GM23338 (cell line): ENCODE measurements around the gene NDUFB8.

Experiments used
- CREB1 ChIP-seq: fragments of 250-450 bp; sonication (Bioruptor Pico); IDR thresholded peaks from 2 replicates; pipeline ENCODE4 v1.5.0; 2020; ENCODE audit warnings: low read depth, mild to moderate bottlenecking, moderate library complexity
- CTCF ChIP-seq, 2 experiments: fragments of 200-600 bp in 1 of 2; sonication (generic) in 1 of 2; conservative IDR thresholded peaks; 2 replicates each; pipeline versions ENCODE4 v1.5.1 to v1.6.1; 2016 to 2017; ENCODE audit warnings: antibody characterized with exemption in 2 of 2, low read depth in 2 of 2, mild to moderate bottlenecking in 2 of 2, moderate library complexity in 1 of 2
- EZH2 ChIP-seq: fragments of 200-600 bp; sonication (generic); IDR thresholded peaks from one replicate; pipeline ENCODE4 v1.8.0; 2017; ENCODE audit warnings: antibody characterized with exemption, mild to moderate bottlenecking, low read depth; ENCODE audit not compliant: unreplicated experiment
- EZH2phosphoT487 ChIP-seq: fragments of 200-600 bp; sonication (generic); IDR thresholded peaks from one replicate; pipeline ENCODE4 v1.8.1; 2018; ENCODE audit warnings: antibody characterized with exemption; ENCODE audit not compliant: unreplicated experiment
- JUNB ChIP-seq: IDR thresholded peaks from one replicate; pipeline ENCODE4 v1.6.1; 2016; ENCODE audit warnings: antibody characterized with exemption; ENCODE audit not compliant: unreplicated experiment
- NANOG ChIP-seq: IDR thresholded peaks from 2 replicates; pipeline ENCODE4 v1.6.1; 2016; ENCODE audit warnings: antibody characterized with exemption, borderline replicate concordance
- POLR2AphosphoS5 ChIP-seq: IDR thresholded peaks from 2 replicates; pipeline ENCODE4 v1.6.1; 2016; ENCODE audit warnings: antibody characterized with exemption, low read depth
- ZNF114 ChIP-seq: fragments of 250-450 bp; sonication (Bioruptor Pico); IDR thresholded peaks from 2 replicates; pipeline ENCODE4 v1.5.0; 2020; ENCODE audit warnings: mild to moderate bottlenecking, moderate library complexity
- TF ChIP-seq, protein P1 (sequence below): IDR thresholded peaks from one replicate; pipeline ENCODE4 v1.6.1; 2018; ENCODE audit warnings: antibody characterized with exemption; ENCODE audit not compliant: unreplicated experiment
- TF ChIP-seq, protein P2 (sequence below): fragments of 250-450 bp; sonication (Bioruptor Pico); IDR thresholded peaks from 2 replicates; pipeline ENCODE4 v1.5.0; 2020; ENCODE audit warnings: mild to moderate bottlenecking, moderate library complexity

- TF ChIP-seq CTCF (conservative IDR thresholded peaks at IDR 0.05; ENCODE audit: low read depth in 2 of 2) = no peak
- no peak for TF ChIP-seq EZH2
- TF ChIP-seq, protein P1, sequence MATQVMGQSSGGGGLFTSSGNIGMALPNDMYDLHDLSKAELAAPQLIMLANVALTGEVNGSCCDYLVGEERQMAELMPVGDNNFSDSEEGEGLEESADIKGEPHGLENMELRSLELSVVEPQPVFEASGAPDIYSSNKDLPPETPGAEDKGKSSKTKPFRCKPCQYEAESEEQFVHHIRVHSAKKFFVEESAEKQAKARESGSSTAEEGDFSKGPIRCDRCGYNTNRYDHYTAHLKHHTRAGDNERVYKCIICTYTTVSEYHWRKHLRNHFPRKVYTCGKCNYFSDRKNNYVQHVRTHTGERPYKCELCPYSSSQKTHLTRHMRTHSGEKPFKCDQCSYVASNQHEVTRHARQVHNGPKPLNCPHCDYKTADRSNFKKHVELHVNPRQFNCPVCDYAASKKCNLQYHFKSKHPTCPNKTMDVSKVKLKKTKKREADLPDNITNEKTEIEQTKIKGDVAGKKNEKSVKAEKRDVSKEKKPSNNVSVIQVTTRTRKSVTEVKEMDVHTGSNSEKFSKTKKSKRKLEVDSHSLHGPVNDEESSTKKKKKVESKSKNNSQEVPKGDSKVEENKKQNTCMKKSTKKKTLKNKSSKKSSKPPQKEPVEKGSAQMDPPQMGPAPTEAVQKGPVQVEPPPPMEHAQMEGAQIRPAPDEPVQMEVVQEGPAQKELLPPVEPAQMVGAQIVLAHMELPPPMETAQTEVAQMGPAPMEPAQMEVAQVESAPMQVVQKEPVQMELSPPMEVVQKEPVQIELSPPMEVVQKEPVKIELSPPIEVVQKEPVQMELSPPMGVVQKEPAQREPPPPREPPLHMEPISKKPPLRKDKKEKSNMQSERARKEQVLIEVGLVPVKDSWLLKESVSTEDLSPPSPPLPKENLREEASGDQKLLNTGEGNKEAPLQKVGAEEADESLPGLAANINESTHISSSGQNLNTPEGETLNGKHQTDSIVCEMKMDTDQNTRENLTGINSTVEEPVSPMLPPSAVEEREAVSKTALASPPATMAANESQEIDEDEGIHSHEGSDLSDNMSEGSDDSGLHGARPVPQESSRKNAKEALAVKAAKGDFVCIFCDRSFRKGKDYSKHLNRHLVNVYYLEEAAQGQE = no peak
- TF ChIP-seq JUNB = no peak
- no peak for TF ChIP-seq POLR2AphosphoS5
- TF ChIP-seq, protein P2, sequence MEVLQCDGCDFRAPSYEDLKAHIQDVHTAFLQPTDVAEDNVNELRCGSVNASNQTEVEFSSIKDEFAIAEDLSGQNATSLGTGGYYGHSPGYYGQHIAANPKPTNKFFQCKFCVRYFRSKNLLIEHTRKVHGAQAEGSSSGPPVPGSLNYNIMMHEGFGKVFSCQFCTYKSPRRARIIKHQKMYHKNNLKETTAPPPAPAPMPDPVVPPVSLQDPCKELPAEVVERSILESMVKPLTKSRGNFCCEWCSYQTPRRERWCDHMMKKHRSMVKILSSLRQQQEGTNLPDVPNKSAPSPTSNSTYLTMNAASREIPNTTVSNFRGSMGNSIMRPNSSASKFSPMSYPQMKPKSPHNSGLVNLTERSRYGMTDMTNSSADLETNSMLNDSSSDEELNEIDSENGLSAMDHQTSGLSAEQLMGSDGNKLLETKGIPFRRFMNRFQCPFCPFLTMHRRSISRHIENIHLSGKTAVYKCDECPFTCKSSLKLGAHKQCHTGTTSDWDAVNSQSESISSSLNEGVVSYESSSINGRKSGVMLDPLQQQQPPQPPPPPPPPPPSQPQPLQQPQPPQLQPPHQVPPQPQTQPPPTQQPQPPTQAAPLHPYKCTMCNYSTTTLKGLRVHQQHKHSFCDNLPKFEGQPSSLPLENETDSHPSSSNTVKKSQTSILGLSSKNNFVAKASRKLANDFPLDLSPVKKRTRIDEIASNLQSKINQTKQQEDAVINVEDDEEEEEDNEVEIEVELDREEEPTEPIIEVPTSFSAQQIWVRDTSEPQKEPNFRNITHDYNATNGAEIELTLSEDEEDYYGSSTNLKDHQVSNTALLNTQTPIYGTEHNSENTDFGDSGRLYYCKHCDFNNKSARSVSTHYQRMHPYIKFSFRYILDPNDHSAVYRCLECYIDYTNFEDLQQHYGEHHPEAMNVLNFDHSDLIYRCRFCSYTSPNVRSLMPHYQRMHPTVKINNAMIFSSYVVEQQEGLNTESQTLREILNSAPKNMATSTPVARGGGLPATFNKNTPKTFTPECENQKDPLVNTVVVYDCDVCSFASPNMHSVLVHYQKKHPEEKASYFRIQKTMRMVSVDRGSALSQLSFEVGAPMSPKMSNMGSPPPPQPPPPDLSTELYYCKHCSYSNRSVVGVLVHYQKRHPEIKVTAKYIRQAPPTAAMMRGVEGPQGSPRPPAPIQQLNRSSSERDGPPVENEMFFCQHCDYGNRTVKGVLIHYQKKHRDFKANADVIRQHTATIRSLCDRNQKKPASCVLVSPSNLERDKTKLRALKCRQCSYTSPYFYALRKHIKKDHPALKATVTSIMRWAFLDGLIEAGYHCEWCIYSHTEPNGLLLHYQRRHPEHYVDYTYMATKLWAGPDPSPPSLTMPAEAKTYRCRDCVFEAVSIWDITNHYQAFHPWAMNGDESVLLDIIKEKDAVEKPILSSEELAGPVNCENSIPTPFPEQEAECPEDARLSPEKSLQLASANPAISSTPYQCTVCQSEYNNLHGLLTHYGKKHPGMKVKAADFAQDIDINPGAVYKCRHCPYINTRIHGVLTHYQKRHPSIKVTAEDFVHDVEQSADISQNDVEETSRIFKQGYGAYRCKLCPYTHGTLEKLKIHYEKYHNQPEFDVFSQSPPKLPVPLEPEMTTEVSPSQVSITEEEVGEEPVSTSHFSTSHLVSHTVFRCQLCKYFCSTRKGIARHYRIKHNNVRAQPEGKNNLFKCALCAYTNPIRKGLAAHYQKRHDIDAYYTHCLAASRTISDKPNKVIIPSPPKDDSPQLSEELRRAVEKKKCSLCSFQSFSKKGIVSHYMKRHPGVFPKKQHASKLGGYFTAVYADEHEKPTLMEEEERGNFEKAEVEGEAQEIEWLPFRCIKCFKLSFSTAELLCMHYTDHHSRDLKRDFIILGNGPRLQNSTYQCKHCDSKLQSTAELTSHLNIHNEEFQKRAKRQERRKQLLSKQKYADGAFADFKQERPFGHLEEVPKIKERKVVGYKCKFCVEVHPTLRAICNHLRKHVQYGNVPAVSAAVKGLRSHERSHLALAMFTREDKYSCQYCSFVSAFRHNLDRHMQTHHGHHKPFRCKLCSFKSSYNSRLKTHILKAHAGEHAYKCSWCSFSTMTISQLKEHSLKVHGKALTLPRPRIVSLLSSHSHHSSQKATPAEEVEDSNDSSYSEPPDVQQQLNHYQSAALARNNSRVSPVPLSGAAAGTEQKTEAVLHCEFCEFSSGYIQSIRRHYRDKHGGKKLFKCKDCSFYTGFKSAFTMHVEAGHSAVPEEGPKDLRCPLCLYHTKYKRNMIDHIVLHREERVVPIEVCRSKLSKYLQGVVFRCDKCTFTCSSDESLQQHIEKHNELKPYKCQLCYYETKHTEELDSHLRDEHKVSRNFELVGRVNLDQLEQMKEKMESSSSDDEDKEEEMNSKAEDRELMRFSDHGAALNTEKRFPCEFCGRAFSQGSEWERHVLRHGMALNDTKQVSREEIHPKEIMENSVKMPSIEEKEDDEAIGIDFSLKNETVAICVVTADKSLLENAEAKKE = no peak
- TF ChIP-seq CREB1 (CRISPR knock-in tag) = no peak
- no peak for TF ChIP-seq EZH2phosphoT487
- no peak for TF ChIP-seq NANOG
- TF ChIP-seq ZNF114 = no peak
Measured at GRCh38 chr10:100575585-100576281, 46.1 kb upstream of the NDUFB8 start.
